Body of pancreas (tissue), 4 donors: Measurements from ENCODE around the gene ERG.

ENCODE experiments used
- POLR2A ChIP-seq, 3 donors: fragments of 450-650 bp; IDR thresholded peaks; one replicate each; pipeline ENCODE4 v1.6.1; 2016; ENCODE audit warnings: antibody characterized with exemption in 3 of 3, mild to moderate bottlenecking in 2 of 3
- TF ChIP-seq, protein P1 (sequence below), 7 experiments: fragments of 450-650 bp in 4 of 7; fragments of 200-600 bp in 3 of 7; sonication (generic) in 3 of 7; IDR thresholded peaks; one replicate each; pipeline ENCODE4 v1.5.1; 2016 to 2019; ENCODE audit warnings: antibody characterized with exemption in 7 of 7

DNA sequence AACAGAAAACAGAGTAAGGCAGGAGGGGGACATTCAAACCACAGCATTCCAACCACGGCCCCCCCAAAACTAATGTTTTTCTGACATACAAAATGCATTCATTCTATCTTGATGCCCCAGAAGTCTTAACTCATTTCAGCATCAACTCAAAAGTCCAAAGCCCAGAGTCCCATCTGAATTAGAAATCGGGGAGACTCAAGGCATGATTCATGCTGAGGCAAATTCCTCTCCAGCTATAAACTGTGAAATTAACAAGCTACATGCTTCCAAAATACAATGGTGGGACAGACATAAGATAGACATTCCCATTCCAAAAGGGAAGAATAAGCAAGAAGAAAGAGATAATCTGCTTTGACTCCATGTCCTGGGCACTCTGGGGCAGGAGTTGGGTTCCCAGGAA is 167.6 kb downstream of the ERG start:
- TF ChIP-seq, protein P1, sequence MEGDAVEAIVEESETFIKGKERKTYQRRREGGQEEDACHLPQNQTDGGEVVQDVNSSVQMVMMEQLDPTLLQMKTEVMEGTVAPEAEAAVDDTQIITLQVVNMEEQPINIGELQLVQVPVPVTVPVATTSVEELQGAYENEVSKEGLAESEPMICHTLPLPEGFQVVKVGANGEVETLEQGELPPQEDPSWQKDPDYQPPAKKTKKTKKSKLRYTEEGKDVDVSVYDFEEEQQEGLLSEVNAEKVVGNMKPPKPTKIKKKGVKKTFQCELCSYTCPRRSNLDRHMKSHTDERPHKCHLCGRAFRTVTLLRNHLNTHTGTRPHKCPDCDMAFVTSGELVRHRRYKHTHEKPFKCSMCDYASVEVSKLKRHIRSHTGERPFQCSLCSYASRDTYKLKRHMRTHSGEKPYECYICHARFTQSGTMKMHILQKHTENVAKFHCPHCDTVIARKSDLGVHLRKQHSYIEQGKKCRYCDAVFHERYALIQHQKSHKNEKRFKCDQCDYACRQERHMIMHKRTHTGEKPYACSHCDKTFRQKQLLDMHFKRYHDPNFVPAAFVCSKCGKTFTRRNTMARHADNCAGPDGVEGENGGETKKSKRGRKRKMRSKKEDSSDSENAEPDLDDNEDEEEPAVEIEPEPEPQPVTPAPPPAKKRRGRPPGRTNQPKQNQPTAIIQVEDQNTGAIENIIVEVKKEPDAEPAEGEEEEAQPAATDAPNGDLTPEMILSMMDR (IDR thresholded peaks at IDR 0.05) = no peak
- TF ChIP-seq POLR2A (IDR thresholded peaks at IDR 0.05) = no peak
